Measurements from ENCODE around the gene LTBR. TPM values are rescaled to one million over a fixed set of nuclear protein-coding genes. Genes with fewer than 3 reads are reported as not detected.

LTBR gene
- 110 and 121 TPM in 2 replicates for total RNA-seq

- Histone ChIP-seq H3K36me3 (ENCODE audit: insufficient read depth, low read length) (peaks cover 35% of the 10 kb centered on the region), H2AFZ (ENCODE audit: low read length) (peak within 1 kb of the TSS; percentile 87), H3K4me1 (ENCODE audit: insufficient read depth, low read length) (peaks cover 25% of the 10 kb centered on the region), H3K9me3 (ENCODE audit: low read depth, low read length) (no peaks in the 10 kb centered on the region), H3K79me2 (ENCODE audit: insufficient read depth, low read length) (peaks cover 43% of the 10 kb centered on the region), H3K4me3 (ENCODE audit: insufficient read depth, low read length) (peak within 1 kb of the TSS; percentile 85), H3K4me2 (ENCODE audit: insufficient read depth, low read length) (peak within 1 kb of the TSS; percentile 88), H3K27ac (ENCODE audit: low read depth, low read length) (peak within 1 kb of the TSS; percentile 84), H3K27me3 (ENCODE audit: insufficient read depth, low read length) (no peaks in the 10 kb centered on the region), H4K20me1 (ENCODE audit: insufficient read depth, low read length) (peaks cover 4% of the 10 kb centered on the region)
- DNase-seq (ENCODE audit: insufficient read length, low spot score, missing footprints), result peak; percentile 99
- no peak for TF ChIP-seq CTCF (IDR thresholded peaks at IDR 0.05; ENCODE audit: extremely low read depth, low read depth, low read length)
Measured at GRCh38 chr12:6383572-6384498, at the start of gene LTBR. LTBR (plus strand) TSS chr12:6384162; CDS start chr12:6384359, 197 bp downstream.

- H3K27me3 ChIP-seq (ENCODE audit: insufficient read depth, low read length), result no peaks in the 10 kb centered on the region
- H3K4me3 ChIP-seq (ENCODE audit: insufficient read depth, low read length), result peak overlapping the region; percentile 6
- H3K4me1 ChIP-seq (ENCODE audit: insufficient read depth, low read length), result peaks cover 75% of the 10 kb centered on the region
- peak overlapping the region; percentile 96 for H3K4me2 ChIP-seq (ENCODE audit: insufficient read depth, low read length)
- H3K9me3 ChIP-seq (ENCODE audit: low read depth, low read length), result no peaks in the 10 kb centered on the region
- no peak for DNase-seq (ENCODE audit: insufficient read length, low spot score, missing footprints)
- H3K27ac ChIP-seq (ENCODE audit: low read depth, low read length), result peak overlapping the region; percentile 99
- peaks cover 88% of the 10 kb centered on the region for H3K79me2 ChIP-seq (ENCODE audit: insufficient read depth, low read length)
- H4K20me1 ChIP-seq (ENCODE audit: insufficient read depth, low read length), result peaks cover 65% of the 10 kb centered on the region
- no peak for TF ChIP-seq CTCF (IDR thresholded peaks at IDR 0.05; ENCODE audit: extremely low read depth, low read depth, low read length)
- peaks cover 65% of the 10 kb centered on the region for H3K36me3 ChIP-seq (ENCODE audit: insufficient read depth, low read length)
- no peak overlapping the region for H2AFZ ChIP-seq (ENCODE audit: low read length)
Measured at GRCh38 chr12:6334359-6334758, 49.6 kb upstream of the LTBR start.

GRCh38 chr12:6334940-6335450 is 49.0 kb upstream of the LTBR start:
- no peaks in the 10 kb centered on the region for H3K9me3 ChIP-seq (ENCODE audit: low read depth, low read length)
- peaks cover 90% of the 10 kb centered on the region for H3K79me2 ChIP-seq (ENCODE audit: insufficient read depth, low read length)
- H4K20me1 ChIP-seq (ENCODE audit: insufficient read depth, low read length), result peaks cover 72% of the 10 kb centered on the region
- no peak for TF ChIP-seq CTCF (IDR thresholded peaks at IDR 0.05; ENCODE audit: extremely low read depth, low read depth, low read length)
- H3K27ac ChIP-seq (ENCODE audit: low read depth, low read length), result peak overlapping the region; percentile 99
- H3K4me2 ChIP-seq (ENCODE audit: insufficient read depth, low read length), result peak overlapping the region; percentile 96
- peak overlapping the region; percentile 66 for H3K4me3 ChIP-seq (ENCODE audit: insufficient read depth, low read length)
- H2AFZ ChIP-seq (ENCODE audit: low read length), result no peak overlapping the region
- peaks cover 59% of the 10 kb centered on the region for H3K36me3 ChIP-seq (ENCODE audit: insufficient read depth, low read length)
- no peaks in the 10 kb centered on the region for H3K27me3 ChIP-seq (ENCODE audit: insufficient read depth, low read length)
- H3K4me1 ChIP-seq (ENCODE audit: insufficient read depth, low read length), result peaks cover 82% of the 10 kb centered on the region
- peak; percentile 67 for DNase-seq (ENCODE audit: insufficient read length, low spot score, missing footprints)
